Natural killer cell (primary cell): Measurements from ENCODE around the gene MOSPD2. TPM values are rescaled to one million over a fixed set of nuclear protein-coding genes. Genes with fewer than 3 reads are reported as not detected.

Source experiments
- ATAC-seq, 3 donors: fragments of 150-1000 bp in 2 of 3; fragments of 200-7000 bp in 1 of 3; cut with Tn5 transposase; 1 replicate in 1 of 3; 2 replicates in 2 of 3; pipeline ENCODE4 v1.10.0; 2021; ENCODE audit warnings: mild to moderate bottlenecking in 2 of 3, moderate library complexity in 2 of 3
- DNase-seq, 2 donors: peaks; one replicate each; pipeline versions ENCODE4 v3.0.0 to v3.0.0-alpha.2; 2013 to 2021; ENCODE audit warnings: mixed read lengths in 1 of 2
- H3K27ac ChIP-seq: one replicate; pipeline ENCODE4 v1.5.1; 2013; ENCODE audit warnings: mild to moderate bottlenecking, low read length
- H3K27me3 ChIP-seq: one replicate; pipeline ENCODE4 v1.6.1; 2013; ENCODE audit warnings: low read length; ENCODE audit not compliant: control insufficient read depth, insufficient read depth
- H3K36me3 ChIP-seq: one replicate; pipeline ENCODE4 v1.6.1; 2013; ENCODE audit warnings: low read length; ENCODE audit not compliant: control insufficient read depth, insufficient read depth
- H3K4me1 ChIP-seq: one replicate; pipeline ENCODE4 v1.6.1; 2013; ENCODE audit warnings: low read length; ENCODE audit not compliant: control insufficient read depth, insufficient read depth
- H3K4me3 ChIP-seq: one replicate; pipeline ENCODE4 v1.5.1; 2013; ENCODE audit warnings: low read length
- H3K9me3 ChIP-seq: one replicate; pipeline ENCODE4 v1.6.1; 2013; ENCODE audit warnings: low read length; ENCODE audit not compliant: control insufficient read depth, insufficient read depth
- H3K27ac Mint-ChIP-seq, 2 donors: one replicate each; pipeline ENCODE4 v1.8.0; 2022; ENCODE audit warnings: mild to moderate bottlenecking in 2 of 2, mixed read lengths in 2 of 2, moderate library complexity in 1 of 2
- H3K27me3 Mint-ChIP-seq, 2 donors: one replicate each; pipeline ENCODE4 v1.8.0; 2022; ENCODE audit warnings: low read depth in 2 of 2, mixed read lengths in 2 of 2
- H3K36me3 Mint-ChIP-seq: one replicate; pipeline ENCODE4 v1.8.0; 2022; ENCODE audit warnings: mixed read lengths
- H3K4me1 Mint-ChIP-seq, 2 donors: one replicate each; pipeline ENCODE4 v1.8.0; 2022; ENCODE audit warnings: mixed read lengths in 2 of 2
- H3K4me3 Mint-ChIP-seq: one replicate; pipeline ENCODE4 v1.8.0; 2022; ENCODE audit warnings: mild to moderate bottlenecking, moderate library complexity, mixed read lengths
- H3K9me3 Mint-ChIP-seq, 2 donors: one replicate each; pipeline ENCODE4 v1.8.0; 2022; ENCODE audit warnings: mixed read lengths in 2 of 2
- CTCF ChIP-seq: fragments of 200-600 bp; IDR thresholded peaks from one replicate; pipeline ENCODE4 v1.8.0; 2022; ENCODE audit warnings: antibody characterized with exemption
- WGBS: methylation state at CpG from one replicate; pipeline ENCODE4 v1.1.7; 2013; ENCODE audit warnings: missing lambda C conversion rate; ENCODE audit not compliant: insufficient coverage; 5-methylcytosine and 5-hydroxymethylcytosine counted together
- intact Hi-C: fragments of 100-400 bp; cut with micrococcal nuclease; formaldehyde crosslinking; loops from one replicate; pipeline ENCODE4 v1.14.2; 2022
- total RNA-seq, 4 donors: library from RNA; stranded (reverse); fragments of 120-200 nt in 1 of 4; gene quantifications; one replicate each; pipeline versions ENCODE4 v1.2.3 to v1.2.4, GENCODE V29; 2013 to 2022

Gene MOSPD2
- total RNA-seq, 3 donors from 2014 or later (not counting 1 experiment from before 2014, with no cell fraction given) = 10.5 to 18.0 (median 11.2) TPM

DNA sequence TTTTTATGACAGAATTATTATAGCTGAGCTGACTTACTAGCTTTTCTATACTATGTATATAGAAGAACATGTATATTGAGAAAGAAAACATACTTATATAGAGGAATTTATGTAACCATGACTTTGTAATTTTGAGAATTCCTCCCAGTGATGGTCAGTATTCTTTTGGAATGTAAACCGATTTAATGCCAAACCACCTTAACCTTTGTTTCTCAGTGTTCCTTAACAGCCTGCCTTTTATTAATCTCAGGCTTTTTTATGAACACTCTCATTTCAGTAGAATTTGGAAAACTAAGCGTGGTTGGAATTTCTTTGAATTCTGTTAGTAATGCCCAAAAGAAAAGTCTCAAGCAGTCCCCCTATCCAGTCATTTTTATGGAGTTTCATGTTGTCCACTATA is 47.0 kb downstream of the MOSPD2 start:
- Mint-ChIP-seq H3K9me3 (no peaks in the 10 kb centered on the region), H3K4me1 (no peaks in the 10 kb centered on the region), H3K36me3 (no peaks in the 10 kb centered on the region), H3K4me3 (no peak overlapping the region), H3K27ac (no peak overlapping the region), H3K27me3 (no peaks in the 10 kb centered on the region)
- intact Hi-C loops = no loop called here
- H3K27ac ChIP-seq = no peak overlapping the region
- no peak overlapping the region for H3K4me3 ChIP-seq
- no peaks in the 10 kb centered on the region for H3K9me3 ChIP-seq
- DNase-seq = no peak
- no peaks in the 10 kb centered on the region for H3K4me1 ChIP-seq
- 83% methylated on average over 1 of the region's 2 CpGs for WGBS
- H3K36me3 ChIP-seq = peaks cover 12% of the 10 kb centered on the region
- TF ChIP-seq CTCF = no peak
- no peak for ATAC-seq
- no peaks in the 10 kb centered on the region for H3K27me3 ChIP-seq

DNA sequence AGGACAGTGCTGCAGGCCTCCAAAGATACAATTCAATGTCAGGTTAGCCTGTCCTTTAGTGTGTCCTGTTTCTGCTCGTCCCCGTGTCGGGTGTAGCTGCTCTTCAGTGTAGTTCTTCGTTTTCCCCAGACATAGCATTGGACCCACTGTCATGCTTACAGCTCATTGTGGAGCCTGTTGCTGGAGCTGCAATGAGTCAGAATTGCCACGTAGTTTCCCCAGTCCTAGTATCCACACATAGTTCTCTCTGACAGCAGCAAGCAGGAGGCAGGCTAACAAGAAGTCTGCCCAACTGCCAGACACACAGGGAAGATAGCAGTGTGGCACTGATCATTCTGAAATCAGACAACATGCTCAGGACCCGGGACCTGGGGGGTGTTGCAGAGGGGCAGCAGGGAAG is 49.2 kb downstream of the MOSPD2 start:
- no peaks in the 10 kb centered on the region for H3K9me3 ChIP-seq
- H3K36me3 Mint-ChIP-seq = no peaks in the 10 kb centered on the region
- DNase-seq (no peak), ATAC-seq (no peak)
- H3K27ac ChIP-seq = no peak overlapping the region
- no peaks in the 10 kb centered on the region for H3K27me3 ChIP-seq
- no peak for TF ChIP-seq CTCF
- H3K27ac Mint-ChIP-seq = no peak overlapping the region
- H3K9me3 Mint-ChIP-seq = no peaks in the 10 kb centered on the region
- 97% methylated on average over 6 of the region's 6 CpGs for WGBS
- intact Hi-C loops = no loop called here
- H3K4me1 Mint-ChIP-seq = no peaks in the 10 kb centered on the region
- no peak overlapping the region for H3K4me3 Mint-ChIP-seq
- no peaks in the 10 kb centered on the region for H3K4me1 ChIP-seq
- H3K27me3 Mint-ChIP-seq = no peaks in the 10 kb centered on the region
- no peaks in the 10 kb centered on the region for H3K36me3 ChIP-seq
- H3K4me3 ChIP-seq = no peak overlapping the region

DNA sequence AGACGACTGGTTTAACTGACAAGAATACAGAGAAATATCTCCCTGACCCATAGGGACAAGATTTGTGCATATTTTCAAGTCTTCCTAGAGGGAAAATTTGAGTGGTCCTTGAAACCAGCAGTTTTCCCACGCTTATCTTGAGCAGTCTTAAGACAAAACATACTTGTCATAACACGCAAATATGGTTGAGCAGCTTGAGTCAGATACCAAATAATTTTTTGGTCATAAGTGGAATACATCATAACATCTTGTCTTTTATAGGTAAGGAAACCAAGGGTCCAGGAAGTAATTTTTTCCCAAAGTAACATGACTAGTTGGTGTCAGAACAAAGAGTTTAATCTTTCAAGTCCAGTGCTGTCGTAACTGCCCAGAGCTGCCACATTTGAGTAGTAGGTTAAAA is 50.5 kb downstream of the MOSPD2 start:
- Histone ChIP-seq H3K27me3 (no peaks in the 10 kb centered on the region), H3K4me3 (no peak overlapping the region), H3K27ac (no peak overlapping the region), H3K4me1 (no peaks in the 10 kb centered on the region), H3K9me3 (no peaks in the 10 kb centered on the region), H3K36me3 (no peaks in the 10 kb centered on the region)
- no peak for TF ChIP-seq CTCF
- intact Hi-C loops = no loop called here
- WGBS = 100% methylated on average over 1 of the region's 4 CpGs
- H3K9me3 Mint-ChIP-seq = peaks cover 0 to 2% of the 10 kb centered on the region in 2 donors
- no peak for ATAC-seq
- H3K4me3 Mint-ChIP-seq = no peak overlapping the region
- H3K4me1 Mint-ChIP-seq = no peaks in the 10 kb centered on the region
- no peak for DNase-seq
- peaks cover 0 to 5% of the 10 kb centered on the region in 2 donors for H3K27me3 Mint-ChIP-seq
- no peak overlapping the region for H3K27ac Mint-ChIP-seq
- H3K36me3 Mint-ChIP-seq = no peaks in the 10 kb centered on the region

GRCh38 chrX:14926471-14926870 is 53.2 kb downstream of the MOSPD2 start:
- no peaks in the 10 kb centered on the region for H3K36me3 Mint-ChIP-seq
- H3K9me3 Mint-ChIP-seq = peaks cover 0 to 2% of the 10 kb centered on the region in 2 donors
- H3K27ac Mint-ChIP-seq = no peak overlapping the region
- DNase-seq = no peak
- Histone ChIP-seq H3K27me3 (no peaks in the 10 kb centered on the region), H3K9me3 (no peaks in the 10 kb centered on the region), H3K4me1 (no peaks in the 10 kb centered on the region), H3K4me3 (no peak overlapping the region), H3K36me3 (no peaks in the 10 kb centered on the region), H3K27ac (no peak overlapping the region)
- WGBS = no CpG with 5 or more reads among the region's 1 CpG
- no peaks in the 10 kb centered on the region for H3K4me1 Mint-ChIP-seq
- H3K4me3 Mint-ChIP-seq = no peak overlapping the region
- no peak for ATAC-seq
- no peak for TF ChIP-seq CTCF
- intact Hi-C loops = no loop called here
- H3K27me3 Mint-ChIP-seq = peaks cover 0 to 7% of the 10 kb centered on the region in 2 donors
